MV-4-11 (cell line): ENCODE measurements around the gene UBXN1.
A peak's percentile ranks its signal among the peaks of the same experiment; 100 is the strongest.

Experiments
- DNase-seq: peaks from one replicate; lab custom pipeline; 2025; lab: John Stamatoyannopoulos, UW

The UBXN1 gene

GRCh38 chr11:62678770-62679696, at the start of gene UBXN1:
Gene UBXN1 (minus strand): TSS chr11:62679073. CDS start chr11:62678923, 150 bp downstream.
- peak; percentile 84 for DNase-seq

- DNase-seq: peak; percentile 88
Measured at GRCh38 chr11:62728171-62728988, 49.5 kb upstream of the UBXN1 start, which contains the start of gene TTC9C. Gene TTC9C (plus strand): TSS chr11:62728486. CDS start chr11:62728849, 363 bp downstream.

GRCh38 chr11:62727872-62728170, 48.9 kb upstream of the UBXN1 start:
- peak; percentile 98 for DNase-seq

- peak; percentile 100 for DNase-seq
Measured at GRCh38 chr11:62727165-62727871, 48.4 kb upstream of the UBXN1 start, which contains the start of gene HNRNPUL2. Gene HNRNPUL2 (minus strand): TSS chr11:62727457. CDS start chr11:62727156, 301 bp downstream.

- no peak for DNase-seq
Measured at GRCh38 chr11:62726915-62727164, 48.0 kb upstream of the UBXN1 start.

- DNase-seq: no peak
Measured at GRCh38 chr11:62726156-62726914, 47.5 kb upstream of the UBXN1 start.

GRCh38 chr11:62725646-62726045, 46.8 kb upstream of the UBXN1 start:
- no peak for DNase-seq

GRCh38 chr11:62724171-62724570, 45.3 kb upstream of the UBXN1 start:
- no peak for DNase-seq

- peak; percentile 41 for DNase-seq
Measured at GRCh38 chr11:62721994-62722393, 43.1 kb upstream of the UBXN1 start.

GRCh38 chr11:62719302-62719978, 40.6 kb upstream of the UBXN1 start:
- no peak for DNase-seq

- no peak for DNase-seq
Measured at GRCh38 chr11:62716816-62717215, 37.9 kb upstream of the UBXN1 start.

GRCh38 chr11:62716206-62716605, 37.3 kb upstream of the UBXN1 start:
- no peak for DNase-seq

- DNase-seq: no peak
Measured at GRCh38 chr11:62715150-62716130, 36.6 kb upstream of the UBXN1 start.

- no peak for DNase-seq
Measured at GRCh38 chr11:62713343-62713742, 34.5 kb upstream of the UBXN1 start.

GRCh38 chr11:62712861-62713260, 34.0 kb upstream of the UBXN1 start:
- no peak for DNase-seq

GRCh38 chr11:62712276-62712812, 33.5 kb upstream of the UBXN1 start:
- no peak for DNase-seq

- DNase-seq: peak; percentile 41
Measured at GRCh38 chr11:62710001-62710345, 31.1 kb upstream of the UBXN1 start.

GRCh38 chr11:62709247-62710000, 30.6 kb upstream of the UBXN1 start:
- DNase-seq: peak; percentile 99

- no peak for DNase-seq
Measured at GRCh38 chr11:62708793-62709192, 29.9 kb upstream of the UBXN1 start.
